Epithelial cell of esophagus (primary cell): Measurements from ENCODE around the gene SST.

ENCODE experiments used
- DNase-seq: peaks from one replicate; pipeline ENCODE4 v3.0.0; 2010; ENCODE audit warnings: low read depth
- H3K4me3 ChIP-seq: 2 replicates; pipeline ENCODE4 v1.5.1; 2011; ENCODE audit warnings: mild to moderate bottlenecking, low read length, control low read depth
- CTCF ChIP-seq: IDR thresholded peaks from 2 replicates; pipeline ENCODE4 v1.5.1; 2011; ENCODE audit warnings: low read depth, mild to moderate bottlenecking, low read length, control low read depth, inconsistent platforms; ENCODE audit not compliant: insufficient read depth; ENCODE audit errors: missing control alignments

Gene SST

GRCh38 chr3:187639927-187640568 is 30.1 kb downstream of the SST start:
- TF ChIP-seq CTCF: no peak
- DNase-seq: no peak
- no peak overlapping the region for H3K4me3 ChIP-seq

GRCh38 chr3:187636528-187636927 is 33.7 kb downstream of the SST start:
- no peak for TF ChIP-seq CTCF
- no peak overlapping the region for H3K4me3 ChIP-seq
- no peak for DNase-seq

- H3K4me3 ChIP-seq: no peak overlapping the region
- peak; percentile 44 for DNase-seq
- TF ChIP-seq CTCF: no peak
Observed at GRCh38 chr3:187630404-187630803, 39.8 kb downstream of the SST start.

- peak; percentile 63 for DNase-seq
- H3K4me3 ChIP-seq: no peak overlapping the region
- TF ChIP-seq CTCF: no peak
Observed at GRCh38 chr3:187629711-187630110, 40.5 kb downstream of the SST start.

GRCh38 chr3:187628169-187628568 is 42.0 kb downstream of the SST start:
- no peak overlapping the region for H3K4me3 ChIP-seq
- no peak for TF ChIP-seq CTCF
- DNase-seq: no peak

GRCh38 chr3:187626581-187626980 is 43.6 kb downstream of the SST start:
- no peak overlapping the region for H3K4me3 ChIP-seq
- TF ChIP-seq CTCF: no peak
- DNase-seq: no peak

GRCh38 chr3:187624588-187624987 is 45.6 kb downstream of the SST start:
- DNase-seq: no peak
- no peak for TF ChIP-seq CTCF
- no peak overlapping the region for H3K4me3 ChIP-seq
